HPDE6-E6E7 (cell line): ENCODE data around the gene RANBP1.

Experiments used
- DNase-seq: peaks from one replicate; pipeline ENCODE4 v3.0.0; 2011; ENCODE audit warnings: missing footprints; ENCODE audit errors: extremely low spot score

The RANBP1 gene

DNA sequence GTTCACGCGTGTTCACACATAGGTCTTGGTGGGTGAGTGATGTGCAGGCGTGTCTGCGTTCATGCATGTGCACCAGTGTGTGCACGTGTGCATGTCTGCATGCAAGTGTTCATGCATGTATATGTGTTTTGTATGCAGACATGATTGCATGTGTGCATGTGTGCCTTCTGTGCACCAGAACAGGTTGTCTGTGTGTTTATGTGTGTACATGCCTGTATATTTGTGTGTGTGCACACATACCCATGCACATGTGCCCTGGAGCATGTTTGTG is 20.6 kb downstream of the RANBP1 start:
- DNase-seq = no peak

DNA sequence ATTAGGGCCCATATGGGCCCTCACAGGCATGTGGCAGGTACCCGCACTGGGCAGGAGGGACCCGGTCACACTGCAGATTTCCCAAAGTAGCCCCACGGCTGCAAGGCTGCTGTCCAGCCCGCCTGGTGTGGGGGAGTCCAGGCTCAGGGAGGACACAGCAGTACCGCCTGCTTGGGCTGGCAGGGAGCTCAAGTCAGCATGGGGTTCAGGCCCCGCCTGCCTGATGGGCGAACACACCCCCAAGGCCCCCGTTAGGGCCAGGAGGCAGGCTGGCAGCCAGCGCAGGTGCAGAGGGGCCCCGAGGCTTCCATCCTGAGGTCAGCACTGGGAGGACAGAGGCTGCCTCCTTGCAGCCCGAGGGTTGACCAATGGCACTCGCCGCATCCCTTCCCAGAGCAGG is 21.2 kb downstream of the RANBP1 start:
- no peak for DNase-seq

DNA sequence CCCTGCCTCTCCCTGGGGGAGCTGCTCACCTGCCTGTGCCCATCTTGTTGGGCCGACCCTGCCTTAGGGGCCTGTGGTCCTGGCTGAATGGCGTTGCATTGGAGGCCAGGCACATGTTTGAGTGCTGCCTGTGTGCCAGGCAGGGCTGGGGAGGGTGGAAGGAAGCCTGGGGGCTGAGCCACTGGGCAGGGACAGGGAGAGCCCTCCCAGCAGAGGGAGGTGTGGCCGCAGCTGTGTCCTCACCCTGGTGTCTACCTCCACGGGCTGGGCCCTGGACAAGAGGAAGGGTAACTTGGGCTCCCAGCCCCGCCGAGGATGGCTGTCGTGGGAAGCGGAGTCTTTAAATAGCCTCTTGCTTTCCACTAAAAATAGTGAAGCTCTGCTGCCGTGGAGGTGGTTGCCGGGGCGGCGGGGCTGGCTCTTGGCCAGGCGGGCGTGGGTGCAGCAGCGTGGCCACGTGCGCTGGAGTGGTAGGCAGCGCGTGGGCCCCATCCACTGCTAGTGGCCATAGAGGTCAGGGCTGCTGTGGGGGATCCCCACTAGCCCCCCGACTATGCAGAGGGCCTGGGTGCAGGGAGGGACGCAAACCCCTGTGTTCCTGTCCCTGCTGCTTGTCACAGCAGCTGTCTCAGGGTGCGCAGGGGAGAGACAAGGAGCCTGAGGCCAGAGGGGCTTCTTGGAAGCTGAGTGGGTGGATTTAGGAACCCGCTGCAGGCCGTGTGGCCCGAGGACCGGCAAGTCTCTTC is 21.9 kb downstream of the RANBP1 start:
- DNase-seq = no peak

DNA sequence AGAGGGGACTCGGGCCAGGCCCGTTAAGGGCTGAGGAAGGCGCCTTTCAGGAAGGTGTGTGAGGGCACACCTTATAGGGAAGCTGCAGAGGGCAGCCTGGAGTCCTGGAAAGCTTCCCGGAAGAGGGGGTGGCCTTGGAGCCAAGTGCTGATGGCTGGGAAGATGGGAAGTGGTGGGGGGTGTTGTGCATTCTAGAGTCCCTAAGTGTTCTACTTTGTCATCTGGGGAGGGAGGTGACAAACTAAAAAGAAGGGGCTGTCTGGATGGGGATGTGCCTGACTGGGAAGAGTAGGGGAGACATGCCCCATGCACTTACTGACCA is 22.5 kb downstream of the RANBP1 start:
- no peak for DNase-seq

DNA sequence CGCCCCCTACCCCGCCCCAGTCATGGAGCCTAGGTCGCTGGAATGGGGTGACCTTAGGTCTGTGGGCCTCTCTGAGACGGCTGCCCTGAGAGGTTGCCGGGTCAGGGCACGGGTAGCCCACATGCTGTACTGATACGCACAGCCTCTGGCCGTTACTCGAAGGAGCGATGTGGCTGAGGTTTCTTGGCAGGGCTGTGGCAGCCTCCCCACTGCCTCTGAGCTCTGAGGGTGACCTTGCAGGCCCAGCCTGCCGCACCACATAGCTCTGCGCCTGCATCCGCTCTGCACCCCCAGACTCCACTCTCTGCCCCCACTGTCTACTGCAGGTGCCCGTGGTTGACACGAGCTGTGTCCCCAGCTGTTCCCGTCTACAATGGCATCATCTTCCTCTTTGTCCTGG is 23.0 kb downstream of the RANBP1 start:
- no peak for DNase-seq

DNA sequence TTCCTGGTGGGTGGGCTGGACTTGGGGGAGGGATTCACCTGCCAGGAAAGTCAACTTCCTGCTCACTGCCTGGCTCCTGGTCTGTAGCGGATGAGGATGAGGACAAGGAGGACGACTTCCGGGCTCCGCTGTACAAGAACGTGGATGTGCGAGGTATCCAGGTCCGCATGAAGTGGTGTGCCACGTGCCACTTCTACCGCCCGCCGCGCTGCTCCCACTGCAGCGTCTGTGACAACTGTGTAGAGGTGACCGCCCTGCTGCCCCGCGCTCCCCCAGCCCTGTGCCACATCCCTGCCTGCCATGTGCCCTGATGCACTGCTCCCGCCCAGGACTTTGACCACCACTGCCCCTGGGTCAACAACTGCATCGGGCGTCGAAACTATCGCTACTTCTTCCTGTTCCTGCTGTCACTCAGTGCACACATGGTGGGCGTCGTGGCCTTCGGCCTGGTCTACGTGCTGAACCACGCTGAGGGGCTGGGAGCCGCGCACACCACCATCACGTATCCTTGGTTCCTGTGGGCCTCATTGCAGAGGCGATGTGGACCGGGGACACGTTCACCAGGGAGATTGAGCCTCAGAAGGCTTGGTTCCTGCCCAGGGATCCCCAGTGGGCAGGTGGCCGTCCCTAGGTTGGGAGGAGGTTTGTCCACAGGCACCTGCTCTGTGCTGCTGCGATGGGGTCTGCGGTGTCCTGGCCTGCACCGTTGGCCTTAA is 23.6 kb downstream of the RANBP1 start:
- DNase-seq = no peak

DNA sequence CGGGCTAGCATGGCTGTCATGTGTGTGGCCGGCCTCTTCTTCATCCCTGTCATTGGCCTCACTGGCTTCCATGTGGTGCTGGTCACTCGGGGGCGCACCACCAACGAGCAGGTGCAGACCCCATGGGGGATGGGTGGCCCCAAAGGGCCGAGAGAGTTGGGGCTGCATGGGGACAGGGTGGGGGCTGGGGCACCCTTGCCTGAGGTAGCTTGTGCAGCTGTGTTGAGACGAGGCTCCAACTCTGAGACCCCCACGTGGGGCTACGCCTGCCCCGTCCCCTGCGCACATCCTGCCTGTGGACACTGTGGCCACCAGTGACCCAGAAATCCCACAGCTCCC is 24.2 kb downstream of the RANBP1 start:
- DNase-seq = no peak

DNA sequence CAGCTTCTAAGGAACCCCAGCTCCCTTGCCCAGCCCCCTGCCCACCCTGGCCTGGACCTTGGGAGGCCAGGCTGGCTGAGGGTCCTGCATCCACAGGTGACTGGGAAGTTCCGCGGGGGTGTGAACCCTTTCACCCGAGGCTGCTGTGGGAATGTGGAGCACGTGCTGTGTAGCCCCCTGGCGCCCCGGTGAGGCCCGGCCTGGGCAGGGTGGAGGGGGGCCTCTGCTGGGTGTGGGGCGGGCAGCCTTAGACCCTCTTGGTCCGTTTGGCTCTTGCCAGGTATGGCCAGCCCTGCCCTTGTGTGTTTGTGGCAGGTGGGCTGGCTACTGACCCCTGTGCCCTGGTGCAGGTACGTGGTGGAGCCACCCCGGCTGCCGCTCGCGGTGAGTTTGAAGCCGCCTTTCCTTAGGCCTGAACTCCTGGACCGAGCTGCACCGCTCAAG is 24.6 kb downstream of the RANBP1 start:
- no peak for DNase-seq

DNA sequence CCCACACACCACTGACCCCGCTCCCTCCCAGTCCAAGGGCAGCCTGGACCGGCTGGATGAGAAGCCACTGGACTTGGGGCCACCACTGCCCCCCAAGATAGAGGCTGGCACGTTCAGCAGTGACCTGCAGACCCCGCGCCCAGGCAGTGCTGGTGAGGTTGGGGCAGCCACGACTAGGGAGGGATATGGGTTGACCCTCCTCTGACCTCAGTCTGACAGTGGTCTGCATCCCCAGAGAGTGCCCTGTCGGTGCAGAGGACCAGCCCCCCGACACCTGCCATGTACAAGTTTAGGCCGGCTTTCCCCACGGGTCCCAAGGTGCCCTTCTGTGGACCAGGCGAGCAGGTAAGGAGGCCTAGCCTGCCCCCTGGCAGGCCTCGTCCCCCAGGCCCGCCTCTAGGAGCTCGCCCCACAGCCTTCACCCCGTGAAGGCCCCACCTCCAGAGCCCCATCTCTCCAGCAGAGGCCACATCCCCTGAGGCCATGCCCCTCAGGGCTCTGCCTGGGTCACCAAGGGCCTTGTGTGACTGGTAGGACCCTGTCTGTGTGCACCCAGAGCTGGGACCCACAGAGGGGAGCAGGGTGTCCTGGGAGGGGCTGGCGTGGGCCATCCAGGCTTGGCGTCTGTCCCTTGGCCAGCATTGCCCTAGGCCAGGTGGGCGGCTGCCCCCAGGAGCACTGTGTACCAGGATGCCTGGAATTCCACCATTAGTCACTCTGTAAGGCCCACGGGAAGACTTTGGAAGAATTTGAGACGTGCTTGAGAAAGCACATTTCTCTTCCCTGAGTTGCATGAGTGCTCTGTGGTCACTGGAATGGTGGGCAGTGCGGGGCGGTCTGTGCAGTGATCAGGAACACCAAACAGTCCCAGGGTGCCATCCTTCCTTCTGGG is 25.5 kb downstream of the RANBP1 start:
- no peak for DNase-seq

DNA sequence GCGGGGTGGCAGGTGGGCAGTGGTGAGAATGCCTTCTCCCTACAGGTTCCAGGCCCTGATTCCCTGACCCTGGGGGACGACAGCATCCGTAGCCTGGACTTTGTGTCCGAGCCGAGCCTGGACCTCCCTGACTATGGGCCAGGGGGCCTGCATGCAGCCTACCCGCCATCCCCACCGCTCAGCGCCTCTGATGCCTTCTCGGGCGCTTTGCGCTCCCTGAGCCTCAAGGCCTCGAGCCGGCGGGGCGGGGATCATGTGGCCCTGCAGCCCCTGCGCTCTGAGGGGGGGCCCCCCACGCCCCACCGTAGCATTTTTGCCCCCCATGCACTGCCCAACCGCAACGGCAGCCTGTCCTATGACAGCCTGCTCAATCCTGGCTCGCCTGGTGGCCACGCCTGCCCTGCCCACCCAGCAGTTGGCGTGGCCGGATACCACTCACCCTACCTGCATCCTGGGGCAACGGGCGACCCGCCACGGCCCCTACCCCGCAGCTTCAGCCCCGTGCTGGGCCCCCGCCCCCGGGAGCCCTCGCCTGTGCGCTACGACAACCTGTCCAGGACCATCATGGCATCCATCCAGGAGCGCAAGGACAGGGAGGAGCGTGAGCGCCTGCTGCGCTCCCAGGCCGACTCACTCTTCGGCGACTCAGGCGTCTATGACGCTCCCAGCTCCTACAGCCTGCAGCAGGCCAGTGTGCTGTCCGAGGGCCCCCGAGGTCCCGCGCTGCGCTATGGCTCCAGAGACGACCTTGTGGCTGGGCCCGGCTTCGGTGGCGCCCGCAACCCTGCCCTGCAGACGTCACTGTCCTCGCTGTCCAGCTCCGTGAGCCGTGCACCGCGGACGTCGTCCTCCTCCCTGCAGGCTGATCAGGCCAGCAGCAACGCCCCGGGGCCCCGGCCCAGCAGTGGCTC is 27.1 kb downstream of the RANBP1 start:
- no peak for DNase-seq

DNA sequence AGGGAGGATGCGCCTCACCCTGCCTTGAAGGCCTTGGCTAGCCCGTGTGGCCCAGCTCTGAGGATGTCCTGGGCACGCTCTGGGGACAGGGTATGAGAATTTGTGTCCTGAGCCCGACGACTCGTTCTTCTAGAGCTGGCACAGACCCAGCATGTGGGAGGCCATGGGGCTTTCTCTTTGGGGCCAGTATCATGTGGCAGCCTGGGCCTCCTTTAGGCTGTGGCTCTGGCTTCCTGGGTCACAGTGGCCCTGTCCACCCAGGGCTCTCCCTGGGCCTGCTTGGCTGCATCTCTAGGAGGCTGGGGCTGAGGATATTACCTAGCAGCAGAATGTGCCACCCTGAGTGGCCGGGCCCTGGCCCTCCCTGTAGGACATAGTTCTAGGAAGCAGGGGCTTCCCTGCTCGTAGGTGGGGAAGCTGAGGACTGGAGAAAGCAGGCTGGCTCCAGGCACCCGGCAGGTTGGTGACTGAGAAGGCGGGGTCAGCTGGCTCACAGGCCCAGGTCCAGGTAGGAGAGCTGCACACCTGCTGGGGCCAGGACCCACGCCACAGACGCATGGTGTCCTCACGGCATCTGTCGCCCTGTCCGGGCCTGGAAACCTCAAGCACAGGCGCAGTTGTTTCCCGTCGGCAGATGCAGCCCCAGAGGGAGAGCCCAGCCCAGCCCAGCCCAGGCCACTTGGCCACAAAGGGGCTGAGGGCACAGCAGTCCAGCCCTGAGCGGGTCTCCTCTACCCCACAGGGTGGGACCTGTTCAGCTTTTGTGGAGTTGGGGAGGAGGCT is 28.2 kb downstream of the RANBP1 start:
- no peak for DNase-seq

DNA sequence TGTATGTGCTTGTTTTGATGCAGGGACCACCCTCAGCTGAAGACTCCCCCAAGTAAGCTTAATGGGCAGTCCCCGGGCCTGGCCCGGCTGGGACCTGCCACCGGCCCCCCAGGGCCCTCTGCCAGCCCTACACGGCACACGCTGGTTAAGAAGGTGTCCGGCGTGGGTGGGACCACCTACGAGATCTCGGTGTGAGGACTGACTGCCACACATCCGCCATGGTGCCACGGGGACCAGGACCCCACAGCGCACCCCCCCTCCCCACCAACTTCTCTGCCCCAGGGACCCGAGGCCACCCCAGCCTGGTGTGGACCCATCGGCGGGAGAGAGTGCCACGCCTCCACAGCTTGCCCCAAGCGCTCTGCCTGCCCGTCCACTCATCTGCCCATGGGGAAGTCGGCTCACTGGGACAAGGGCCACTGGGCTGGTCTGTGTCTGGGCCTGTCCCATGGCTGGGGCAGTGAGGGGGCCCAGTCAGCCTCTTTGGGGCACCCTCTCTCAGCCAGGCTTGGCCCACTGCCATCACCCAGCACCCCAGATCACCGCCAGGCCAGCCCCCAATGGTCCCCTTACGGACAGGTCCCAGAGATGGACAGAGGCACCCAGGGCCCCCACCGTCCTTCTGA is 29.4 kb downstream of the RANBP1 start:
- DNase-seq = no peak

DNA sequence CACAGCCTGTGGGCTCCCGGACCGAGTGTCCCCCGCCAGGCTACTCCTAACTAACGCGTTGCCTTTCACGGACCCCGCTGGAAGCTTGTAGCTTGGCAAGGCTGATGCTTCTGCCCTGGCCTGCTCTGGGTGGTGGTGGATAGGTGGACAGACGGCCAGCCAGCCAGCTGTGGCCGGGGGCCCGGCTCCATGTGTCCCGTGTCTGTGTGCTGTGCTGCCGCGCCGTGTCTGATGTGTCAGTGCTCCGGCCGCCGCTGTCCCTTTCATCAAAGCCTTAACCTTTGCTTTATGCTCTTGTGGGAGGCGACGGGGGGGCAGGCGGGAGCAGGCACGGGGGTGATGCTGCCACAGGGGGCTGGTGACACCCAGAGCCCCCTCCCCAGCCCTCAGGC is 29.9 kb downstream of the RANBP1 start:
- no peak for DNase-seq

DNA sequence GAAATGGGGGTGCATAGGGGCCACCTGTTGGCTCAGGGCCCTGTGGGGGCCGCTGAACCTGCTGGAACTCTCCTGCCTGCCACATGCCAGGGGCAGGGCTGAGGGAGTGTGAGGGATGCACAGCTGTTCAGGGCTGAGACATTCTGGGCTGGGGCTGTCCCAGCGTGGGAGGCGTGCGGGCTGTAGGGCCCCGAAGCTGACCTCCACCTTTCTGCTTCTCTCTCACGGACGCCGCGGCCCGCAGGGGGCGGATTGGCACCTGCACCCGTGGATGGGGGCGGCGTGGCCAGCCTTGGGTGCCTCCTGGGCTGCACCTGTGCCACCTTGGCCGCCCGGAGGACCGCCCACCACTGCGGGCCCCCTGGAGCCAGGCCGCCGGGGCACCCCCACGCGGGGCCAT is 30.9 kb downstream of the RANBP1 start:
- no peak for DNase-seq

DNA sequence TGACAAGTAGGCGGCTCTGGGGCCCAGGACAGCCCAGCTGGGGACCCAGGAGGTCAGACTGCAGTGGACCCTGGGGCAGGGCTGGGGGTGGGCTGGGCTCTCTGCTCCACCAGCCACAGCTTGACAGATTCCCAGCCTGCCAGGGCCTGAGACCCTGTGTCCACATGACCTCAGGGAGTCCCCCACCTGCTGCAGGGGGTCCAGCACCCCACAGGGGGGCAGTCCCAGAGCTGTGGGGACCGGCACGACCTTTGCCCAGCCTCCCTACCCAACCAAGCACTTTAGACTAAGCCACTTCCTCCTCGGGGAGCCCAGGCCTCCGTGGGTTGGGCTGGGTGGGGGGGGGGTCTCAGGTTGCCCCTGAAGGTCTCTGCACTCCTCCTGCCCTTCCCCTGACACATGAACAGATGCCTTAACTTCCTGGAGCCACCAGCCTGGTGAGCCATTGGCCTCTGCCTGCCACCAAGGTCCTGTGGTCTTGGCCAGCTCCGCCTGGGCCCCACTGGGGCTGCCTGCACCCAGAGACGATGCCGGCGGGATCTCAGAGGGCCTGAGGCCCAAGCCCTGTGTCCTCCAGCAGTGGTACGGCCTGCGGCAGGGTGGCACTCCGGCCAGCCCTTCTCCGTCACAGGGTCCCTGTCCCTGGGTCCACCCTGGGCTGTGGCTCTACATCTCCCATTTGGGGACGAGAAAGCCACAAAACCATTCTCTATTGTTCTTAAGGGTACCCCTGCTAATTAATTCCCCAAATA is 31.5 kb downstream of the RANBP1 start:
- DNase-seq = no peak

DNA sequence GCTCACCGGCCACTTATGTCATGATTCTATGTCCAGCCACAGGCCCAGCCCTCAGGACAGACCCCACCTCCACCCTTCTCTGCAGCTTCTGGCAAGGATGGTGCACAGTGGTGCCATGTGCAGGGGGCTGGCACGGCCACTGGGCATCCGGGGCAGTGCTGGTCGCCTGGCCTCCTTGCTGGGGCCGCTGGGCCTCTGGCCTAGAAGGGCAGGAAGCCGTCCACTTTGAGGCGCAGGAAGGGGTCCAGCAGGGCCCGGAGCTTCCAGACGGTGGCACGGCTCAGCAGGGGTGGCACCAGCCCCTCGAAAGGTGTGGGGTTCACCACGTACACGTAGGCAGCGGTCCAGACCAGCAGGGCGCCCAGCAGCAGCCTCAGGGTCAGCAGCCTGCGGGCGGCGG is 32.5 kb downstream of the RANBP1 start:
- no peak for DNase-seq

DNA sequence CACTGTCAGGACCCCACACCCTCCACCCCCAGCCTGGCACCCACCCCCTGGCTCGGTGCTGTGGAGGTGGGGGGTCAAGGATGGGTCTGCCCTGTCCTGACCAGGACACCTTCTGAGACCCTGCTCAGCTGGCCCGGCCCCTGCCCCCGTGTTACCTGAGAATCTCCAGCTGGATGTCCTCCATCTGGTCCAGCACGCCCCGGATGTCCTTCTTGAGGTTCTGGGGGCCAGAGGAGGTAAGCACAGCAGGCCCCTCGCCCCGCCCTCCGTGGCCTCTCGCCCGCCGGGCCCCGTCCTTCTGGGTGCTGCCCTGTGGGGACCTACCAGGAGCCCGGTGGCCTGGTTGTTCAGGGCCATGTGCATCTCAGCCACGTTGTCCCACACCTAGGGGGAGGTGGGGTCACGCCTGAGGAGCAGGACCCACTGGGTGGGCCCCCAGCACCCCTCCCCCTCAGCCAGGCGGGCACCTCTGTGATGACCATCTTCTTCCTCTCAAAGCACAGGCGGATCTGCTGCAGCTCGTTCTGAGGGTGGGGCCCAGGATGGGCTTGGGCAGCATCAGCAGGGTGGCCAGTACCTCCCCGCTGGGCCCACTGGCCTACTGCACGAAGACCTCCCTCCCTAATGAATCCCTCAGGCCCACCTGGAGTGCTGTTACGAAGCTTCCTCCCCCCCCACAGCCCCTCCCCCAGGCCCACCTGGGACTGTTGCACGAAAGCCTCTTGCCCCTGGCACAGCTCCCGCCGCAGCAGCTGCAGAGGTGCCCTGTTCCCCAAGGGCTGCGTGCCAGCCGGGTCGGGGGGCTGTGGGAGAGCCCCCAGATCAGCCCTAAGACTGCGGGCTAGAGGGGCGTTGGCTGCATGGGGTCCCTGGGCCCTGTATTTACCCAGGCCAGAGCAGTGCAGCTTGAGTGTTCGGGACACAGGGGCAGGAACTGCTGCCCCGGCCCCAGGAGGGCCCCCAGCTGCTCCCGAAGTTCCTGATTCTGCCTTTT is 33.6 kb downstream of the RANBP1 start:
- no peak for DNase-seq

DNA sequence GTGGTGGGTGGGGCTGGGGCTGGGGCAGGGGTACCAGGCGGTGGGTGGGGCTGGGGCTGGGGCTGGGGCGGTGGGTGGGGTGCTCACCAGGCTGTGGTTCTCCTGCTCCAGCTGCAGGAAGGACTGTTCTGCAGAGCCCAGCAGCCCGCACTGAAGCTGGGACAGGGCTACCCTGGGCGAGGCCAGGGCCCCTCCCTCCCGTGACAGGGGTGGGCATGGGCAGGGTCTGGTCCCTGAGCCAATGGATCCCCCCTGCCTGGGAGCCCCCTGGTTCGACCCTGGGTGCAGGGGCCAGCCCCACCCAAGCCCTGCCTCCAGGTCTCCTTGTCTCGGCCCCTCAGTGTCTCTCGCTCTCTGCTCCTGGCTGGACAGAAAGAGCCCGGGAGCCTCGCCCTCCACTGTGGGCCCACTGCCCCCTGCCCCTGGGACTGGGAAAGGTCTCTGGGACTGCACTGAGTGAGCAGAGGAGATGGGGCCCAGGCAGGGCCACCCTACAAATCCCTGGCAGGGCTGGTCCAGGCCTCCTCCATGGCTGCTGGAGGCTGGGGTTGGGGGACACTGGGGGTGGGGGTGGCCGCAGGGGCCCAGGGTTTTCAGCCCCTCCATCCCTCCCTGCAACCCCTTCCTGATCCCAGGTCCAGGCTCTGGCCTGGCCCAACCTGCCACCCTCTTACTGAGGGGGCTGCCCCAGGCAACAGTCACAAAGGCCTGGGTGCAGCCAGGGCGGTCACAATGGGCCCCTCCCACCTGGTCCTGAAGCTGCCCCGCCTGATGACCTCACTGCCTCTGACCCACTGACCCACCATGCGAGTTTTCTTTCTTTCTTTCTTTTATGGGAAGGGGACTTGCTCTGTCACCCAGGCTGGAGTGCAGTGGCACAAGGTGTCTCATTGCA is 34.7 kb downstream of the RANBP1 start, which contains the start of gene CCDC188:
Gene CCDC188 (minus strand): TSS at position 675 of the 895 bp plus-strand sequence. CDS start 69 bp downstream, at position 606.
- no peak for DNase-seq
